Cardiac fibroblast (primary cell): ENCODE measurements around the gene GRIK3.

Source experiments
- DNase-seq, 2 donors: peaks; one replicate each; pipeline versions ENCODE4 v3.0.0 to v3.0.0-alpha.2; 2010; ENCODE audit warnings: low read depth in 2 of 2
- H3K4me3 ChIP-seq, 2 donors: replicated peaks in 1 of 2; 1 replicate in 1 of 2; 2 replicates in 1 of 2; pipeline ENCODE4 v1.5.1; 2011; ENCODE audit warnings: low read depth in 2 of 2, low read length in 2 of 2, mild to moderate bottlenecking in 2 of 2, moderate library complexity in 1 of 2
- TF ChIP-seq, protein P1 (sequence below): IDR thresholded peaks from one replicate; pipeline ENCODE4 v1.5.1; 2011; ENCODE audit warnings: low read depth, mild to moderate bottlenecking, low read length, inconsistent platforms

The GRIK3 gene

DNA sequence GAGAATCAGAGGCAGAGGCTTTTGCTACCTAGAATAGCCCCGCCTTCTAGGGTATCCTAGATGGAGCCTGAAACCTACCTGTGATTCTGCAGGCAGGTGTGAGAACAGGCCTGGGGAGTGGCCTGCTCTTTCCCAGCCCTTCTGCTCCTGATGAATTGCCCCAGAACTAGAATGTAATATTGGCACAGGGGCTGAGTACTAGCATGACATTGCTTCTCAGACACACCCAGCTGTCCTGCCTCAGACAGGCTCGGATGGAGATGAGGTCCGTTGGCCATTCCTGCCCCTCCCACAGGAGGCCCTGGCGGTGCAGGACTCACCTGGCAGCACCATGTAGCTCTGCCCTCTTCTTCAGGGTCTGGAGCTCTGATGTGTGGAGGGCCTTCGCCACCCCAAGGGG lies 237.6 kb downstream of the GRIK3 start:
- H3K4me3 ChIP-seq, result no peak overlapping the region
- TF ChIP-seq, protein P1, sequence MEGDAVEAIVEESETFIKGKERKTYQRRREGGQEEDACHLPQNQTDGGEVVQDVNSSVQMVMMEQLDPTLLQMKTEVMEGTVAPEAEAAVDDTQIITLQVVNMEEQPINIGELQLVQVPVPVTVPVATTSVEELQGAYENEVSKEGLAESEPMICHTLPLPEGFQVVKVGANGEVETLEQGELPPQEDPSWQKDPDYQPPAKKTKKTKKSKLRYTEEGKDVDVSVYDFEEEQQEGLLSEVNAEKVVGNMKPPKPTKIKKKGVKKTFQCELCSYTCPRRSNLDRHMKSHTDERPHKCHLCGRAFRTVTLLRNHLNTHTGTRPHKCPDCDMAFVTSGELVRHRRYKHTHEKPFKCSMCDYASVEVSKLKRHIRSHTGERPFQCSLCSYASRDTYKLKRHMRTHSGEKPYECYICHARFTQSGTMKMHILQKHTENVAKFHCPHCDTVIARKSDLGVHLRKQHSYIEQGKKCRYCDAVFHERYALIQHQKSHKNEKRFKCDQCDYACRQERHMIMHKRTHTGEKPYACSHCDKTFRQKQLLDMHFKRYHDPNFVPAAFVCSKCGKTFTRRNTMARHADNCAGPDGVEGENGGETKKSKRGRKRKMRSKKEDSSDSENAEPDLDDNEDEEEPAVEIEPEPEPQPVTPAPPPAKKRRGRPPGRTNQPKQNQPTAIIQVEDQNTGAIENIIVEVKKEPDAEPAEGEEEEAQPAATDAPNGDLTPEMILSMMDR, result no peak
- DNase-seq, result no peak

GRCh38 chr1:36796106-36796590 lies 238.2 kb downstream of the GRIK3 start:
- DNase-seq, result no peak
- TF ChIP-seq, protein P1, result no peak

DNA sequence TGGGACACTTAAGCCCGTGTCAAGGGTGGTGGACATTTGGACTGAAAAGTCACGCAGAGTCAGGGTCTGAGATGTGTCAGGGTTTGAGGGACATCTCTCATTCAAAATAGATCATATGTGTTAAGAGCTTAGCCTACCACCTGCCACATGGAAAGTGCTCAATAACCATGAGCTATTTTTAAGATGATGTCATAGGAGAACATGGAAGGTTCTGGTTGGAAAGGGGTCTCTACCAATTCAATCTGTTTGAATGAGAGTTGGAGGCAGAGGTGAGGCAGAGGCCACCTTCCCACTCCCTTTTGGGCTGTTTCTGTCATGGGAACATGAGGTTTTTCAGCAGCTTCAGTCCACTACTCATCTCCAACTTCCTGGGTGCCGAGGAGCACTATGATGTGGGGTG lies 239.9 kb downstream of the GRIK3 start:
- no peak for DNase-seq
- TF ChIP-seq, protein P1, result no peak
- H3K4me3 ChIP-seq, result no peak overlapping the region

More at GRCh38 chr1:36796106-36796590, 238.2 kb downstream of the GRIK3 start:
- no peak overlapping the region for H3K4me3 ChIP-seq

DNA sequence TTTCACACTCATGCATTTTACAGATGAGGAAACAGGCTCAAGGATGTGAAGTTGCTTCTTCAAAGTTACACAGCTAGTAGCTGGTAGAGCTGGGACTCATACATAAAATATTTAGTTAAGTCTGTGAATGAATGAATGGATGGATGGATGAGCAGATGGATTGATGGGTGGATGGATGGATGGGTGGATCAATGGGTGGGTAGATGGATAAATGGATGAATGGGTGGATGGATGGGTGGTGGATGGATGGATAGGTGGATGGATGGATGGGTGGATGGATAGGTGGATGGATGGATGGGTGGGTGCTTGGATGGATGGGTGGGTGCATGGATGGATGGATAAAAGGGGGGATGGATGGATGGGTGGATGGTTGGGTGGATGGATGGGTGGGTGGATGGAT lies 240.9 kb downstream of the GRIK3 start:
- H3K4me3 ChIP-seq, result no peak overlapping the region
- DNase-seq, result no peak
- TF ChIP-seq, protein P1, result no peak

GRCh38 chr1:36792292-36792691 lies 242.0 kb downstream of the GRIK3 start:
- no peak overlapping the region for H3K4me3 ChIP-seq
- DNase-seq, result no peak
- TF ChIP-seq, protein P1, result no peak

DNA sequence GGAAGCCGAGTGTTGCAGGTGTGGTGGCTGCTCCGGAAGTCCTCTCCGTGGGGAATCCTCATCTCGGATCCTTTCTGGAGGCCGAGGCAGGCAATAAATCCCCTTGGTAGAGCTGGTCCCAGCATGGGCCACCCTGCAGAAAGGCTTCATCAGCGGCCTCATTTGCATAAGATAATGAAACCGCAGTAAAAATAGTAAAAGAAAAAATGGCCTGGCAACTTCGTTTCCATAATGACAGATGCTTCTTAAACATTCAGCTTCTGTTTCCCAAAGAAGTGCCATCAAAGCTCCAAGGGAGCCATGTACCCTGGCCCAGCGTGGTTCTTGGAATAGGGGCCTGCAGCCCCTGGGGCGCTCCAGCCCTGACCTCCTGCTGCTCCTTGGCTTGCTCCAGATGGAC lies 244.1 kb downstream of the GRIK3 start:
- H3K4me3 ChIP-seq, result no peak overlapping the region
- DNase-seq, result no peak
- TF ChIP-seq, protein P1, result no peak

GRCh38 chr1:36789535-36789934 lies 244.8 kb downstream of the GRIK3 start:
- TF ChIP-seq, protein P1, result no peak
- DNase-seq, result no peak
- no peak overlapping the region for H3K4me3 ChIP-seq
